GM18511 (cell line): Measurements from ENCODE around the gene CLEC4A.
"Not testable (repeated sequence)": the region's sequence is repeated elsewhere in the genome, so short reads cannot be mapped to it uniquely, and the experiment has no call there.

Source experiments
- ATAC-seq: cut with Tn5 transposase; IDR thresholded peaks from one replicate; pipeline ENCODE4 v1.9.1; 2021; ENCODE audit warnings: mild to moderate bottlenecking, moderate library complexity; ENCODE audit not compliant: unreplicated experiment

The CLEC4A gene

GRCh38 chr12:8133636-8134397, 10.4 kb downstream of the CLEC4A start:
- ATAC-seq, result not testable (repeated sequence)

GRCh38 chr12:8134398-8134930, 11.0 kb downstream of the CLEC4A start:
- not testable (repeated sequence) for ATAC-seq

GRCh38 chr12:8141647-8142046, 18.2 kb downstream of the CLEC4A start:
- ATAC-seq, result not testable (repeated sequence)

GRCh38 chr12:8143261-8143660, 19.8 kb downstream of the CLEC4A start:
- no peak for ATAC-seq

- no peak for ATAC-seq
These were observed 22.5 kb downstream of the CLEC4A start for GRCh38 chr12:8145754-8146441.

- ATAC-seq, result no peak
These were observed 23.0 kb downstream of the CLEC4A start for GRCh38 chr12:8146442-8146771.

GRCh38 chr12:8154526-8154925, 31.1 kb downstream of the CLEC4A start:
- ATAC-seq, result no peak

- ATAC-seq, result no peak
These were observed 33.0 kb downstream of the CLEC4A start for GRCh38 chr12:8156416-8156815.

GRCh38 chr12:8156845-8157244, 33.4 kb downstream of the CLEC4A start, which contains the start of gene ZNF705A:
ZNF705A (plus strand) TSS chr12:8157015; CDS start chr12:8172626, 15,611 bp downstream.
- ATAC-seq, result no peak

GRCh38 chr12:8157484-8158198, 34.2 kb downstream of the CLEC4A start:
- no peak for ATAC-seq

- ATAC-seq, result not testable (repeated sequence)
These were observed 49.5 kb downstream of the CLEC4A start for GRCh38 chr12:8172911-8173310.

- ATAC-seq, result not testable (repeated sequence)
These were observed 56.7 kb downstream of the CLEC4A start for GRCh38 chr12:8179989-8180585.

- ATAC-seq, result not testable (repeated sequence)
These were observed 57.9 kb downstream of the CLEC4A start for GRCh38 chr12:8181271-8181670.

GRCh38 chr12:8182923-8183322, 59.5 kb downstream of the CLEC4A start:
- ATAC-seq, result not testable (repeated sequence)

- not testable (repeated sequence) for ATAC-seq
These were observed 59.9 kb downstream of the CLEC4A start for GRCh38 chr12:8183346-8183745.

- ATAC-seq, result not testable (repeated sequence)
These were observed 60.8 kb downstream of the CLEC4A start for GRCh38 chr12:8184206-8184605.

- ATAC-seq, result not testable (repeated sequence)
These were observed 64.7 kb downstream of the CLEC4A start for GRCh38 chr12:8188088-8188487.
